Activated CD8-positive, alpha-beta memory T cell treated with anti-CD3 and anti-CD28 coated beads for 4 hours (primary cell): ENCODE results near the gene DUSP16.

Experiments
- DNase-seq, 2 donors: peaks; one replicate each; pipeline ENCODE4 v3.0.0-alpha.2; 2020; ENCODE audit warnings: low read depth in 2 of 2

DUSP16 gene

DNA sequence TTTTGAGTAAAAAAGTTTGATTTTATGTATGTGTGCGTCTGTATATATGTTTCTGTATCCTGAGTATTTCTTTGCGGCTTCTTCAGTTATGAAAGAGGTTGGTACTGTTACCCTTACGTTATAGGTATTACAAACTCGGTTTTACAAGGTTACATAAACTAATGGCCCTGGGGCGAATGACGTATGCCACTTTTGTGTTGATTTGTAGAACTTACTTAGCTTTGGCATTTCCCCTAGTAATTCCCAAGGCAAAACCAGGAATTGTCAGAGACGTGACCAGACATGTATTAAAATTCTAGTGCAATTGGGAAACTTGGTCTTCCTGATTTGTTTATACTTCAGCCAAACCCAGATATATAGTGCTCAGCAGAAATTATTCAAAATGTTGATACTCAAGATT is 93.3 kb downstream of the DUSP16 start:
- no peak for DNase-seq

DNA sequence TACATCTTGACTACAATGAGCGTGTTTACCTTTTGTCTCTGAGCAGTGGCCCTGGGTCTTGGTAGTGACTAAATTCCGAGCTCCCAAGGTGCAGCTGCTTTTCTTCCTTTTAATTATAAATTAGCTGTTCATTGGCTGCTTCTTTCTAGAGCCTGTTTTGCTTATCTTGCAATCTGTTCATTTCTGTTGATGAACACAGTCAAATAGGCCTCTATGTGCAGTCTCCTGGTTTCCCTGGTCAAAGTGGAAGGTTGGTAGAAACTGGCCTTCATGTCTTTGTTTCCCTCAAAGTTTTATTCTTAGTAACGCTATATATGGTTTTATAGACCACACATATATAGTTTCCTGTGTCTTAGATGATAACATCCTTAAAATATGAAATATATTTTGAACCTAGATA is 94.1 kb downstream of the DUSP16 start:
- DNase-seq = no peak

DNA sequence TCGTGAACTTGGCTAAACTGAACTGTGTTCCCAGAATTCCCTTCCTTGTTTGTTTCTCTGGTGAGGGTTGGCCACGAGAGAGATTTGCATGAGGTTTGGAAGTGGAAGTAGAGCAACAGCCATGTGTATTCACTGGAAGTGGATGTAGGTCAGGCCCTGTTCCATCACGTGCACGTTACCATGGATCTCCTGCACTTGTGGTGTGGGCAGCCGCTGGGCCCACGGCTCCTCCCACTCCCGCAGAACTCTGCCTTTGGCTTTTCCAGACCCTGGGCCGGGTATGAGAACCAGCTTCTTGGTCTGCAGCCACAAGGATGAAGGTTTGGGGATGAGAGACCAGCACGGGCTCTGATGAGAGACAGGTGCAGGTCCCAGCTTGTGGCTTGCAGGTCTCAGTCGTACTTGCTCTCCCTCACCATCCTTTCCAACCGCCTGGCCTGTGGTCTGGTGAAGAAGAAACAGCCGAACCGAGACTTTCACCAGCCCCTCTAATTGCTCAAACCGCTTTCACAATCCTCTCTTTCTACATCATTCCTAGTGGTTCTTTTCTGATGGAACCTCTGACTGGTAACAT is 94.9 kb downstream of the DUSP16 start:
- DNase-seq = no peak

DNA sequence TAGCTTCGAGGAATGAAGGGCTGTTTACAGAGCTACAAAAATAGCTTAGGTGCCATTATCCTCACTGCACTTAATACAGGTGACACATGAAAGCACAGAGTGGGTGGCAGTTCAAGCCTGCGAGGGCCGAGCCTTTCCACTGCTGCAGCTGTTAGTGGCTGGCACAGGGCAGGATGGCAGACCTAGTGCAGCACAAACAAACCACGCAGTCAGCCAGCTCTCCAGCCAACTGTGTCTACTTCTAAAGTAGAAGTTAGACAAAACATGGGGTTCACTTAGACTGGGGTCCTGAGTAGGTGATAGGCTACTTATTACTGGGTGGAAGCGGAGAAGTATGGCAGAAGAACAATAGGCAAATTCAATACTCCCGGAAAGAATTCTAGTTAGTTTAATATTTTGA is 95.4 kb downstream of the DUSP16 start:
- peak in 1 of 2 donors; percentile 22 for DNase-seq

DNA sequence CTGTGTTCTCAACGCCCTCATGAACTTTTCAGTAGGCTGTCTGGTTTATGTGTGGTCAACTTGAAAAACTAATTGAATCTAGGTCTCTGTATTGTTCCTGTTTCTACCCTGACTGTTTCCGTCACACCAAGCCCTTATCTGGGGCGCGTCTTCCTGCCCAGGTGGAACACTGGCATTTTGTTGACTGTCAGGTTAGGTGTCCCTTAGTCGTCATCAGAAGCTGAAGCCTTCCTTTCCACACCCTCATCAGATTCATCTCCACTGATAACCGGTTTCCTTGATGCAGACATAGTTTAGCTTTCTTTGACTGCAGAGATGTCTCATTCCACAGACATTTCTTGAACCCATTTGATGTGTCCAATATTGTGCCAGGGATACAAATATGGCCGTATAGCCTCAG is 96.5 kb downstream of the DUSP16 start:
- DNase-seq = no peak

DNA sequence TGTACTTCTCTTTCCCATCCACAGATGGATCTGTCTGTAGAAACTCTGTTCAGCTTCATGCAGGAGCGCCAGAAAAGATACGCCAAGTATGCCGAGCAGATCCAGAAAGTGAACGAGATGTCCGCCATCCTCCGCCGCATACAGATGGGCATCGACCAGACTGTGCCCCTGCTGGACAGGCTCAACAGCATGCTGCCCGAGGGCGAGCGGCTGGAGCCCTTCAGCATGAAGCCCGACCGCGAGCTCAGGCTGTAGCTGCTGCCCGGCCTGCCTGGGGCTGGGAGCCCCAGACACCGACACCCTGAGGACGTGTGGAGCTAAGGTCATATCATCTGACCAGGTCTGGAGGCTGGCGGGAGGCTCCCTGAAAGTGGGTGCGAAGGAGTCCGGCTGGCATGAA is 97.1 kb downstream of the DUSP16 start:
- DNase-seq = no peak

DNA sequence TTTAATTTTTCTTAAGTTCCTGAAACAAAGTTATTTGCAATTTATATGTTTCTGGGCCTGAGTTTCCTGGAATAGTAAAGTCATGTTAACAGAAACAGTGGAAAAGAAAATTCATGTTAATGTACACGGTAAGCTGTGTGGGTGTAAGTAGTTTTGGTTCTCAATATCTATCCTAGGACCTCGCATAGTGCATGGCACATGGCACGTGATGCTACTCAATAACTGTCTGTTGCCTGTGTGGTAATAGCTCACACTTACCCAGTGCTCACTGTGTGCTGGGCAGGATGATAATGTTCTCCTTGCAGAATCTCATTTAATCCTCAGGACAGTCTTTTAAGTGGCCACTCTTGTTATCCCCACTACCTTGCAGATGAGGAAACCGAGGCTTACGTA is 100.7 kb downstream of the DUSP16 start:
- DNase-seq = no peak

DNA sequence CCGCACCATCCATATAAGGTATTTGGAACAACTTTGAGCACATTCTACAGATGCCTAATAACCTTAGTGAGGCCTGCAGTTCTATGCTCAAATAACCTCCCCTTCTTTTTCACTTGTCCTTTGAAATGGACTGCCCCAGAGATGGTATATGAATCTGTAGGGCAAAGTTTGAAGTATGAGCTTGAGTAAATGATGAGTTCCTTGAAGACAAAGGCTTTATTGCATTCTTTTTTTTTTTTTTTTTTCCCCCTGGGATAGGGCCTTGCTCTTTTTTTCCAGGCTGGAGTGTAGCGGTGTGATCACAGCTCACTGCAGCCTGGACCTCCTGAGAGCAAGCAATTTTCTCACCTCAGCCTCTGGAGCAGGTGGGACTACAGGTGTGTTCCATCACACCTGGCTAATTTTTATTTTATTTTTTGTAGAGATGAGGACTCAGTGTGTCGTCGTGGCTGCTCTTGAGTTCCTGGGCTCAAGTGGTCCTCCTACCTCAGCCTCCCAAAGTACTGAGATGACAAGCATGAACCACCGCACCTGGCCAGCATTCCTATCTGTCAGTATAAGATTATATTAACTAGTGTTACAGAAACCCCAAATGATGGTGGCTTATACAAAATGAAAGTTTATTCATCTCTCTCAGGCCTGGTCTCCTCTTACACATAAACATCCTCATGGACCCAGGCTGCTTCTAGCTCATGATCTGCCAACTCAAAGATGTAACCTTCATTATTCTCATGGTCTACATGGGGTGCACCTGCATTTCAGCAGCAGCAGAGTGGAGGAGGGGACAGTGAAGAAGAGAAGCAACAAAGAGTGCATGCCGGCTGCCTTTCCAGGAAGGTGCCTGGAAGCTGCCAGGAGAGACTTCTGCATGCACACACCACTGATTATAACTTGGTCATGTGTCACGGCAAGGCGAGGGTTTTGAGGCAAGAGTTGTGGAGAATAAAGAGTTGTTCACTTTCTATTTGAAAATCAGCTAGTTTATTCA is 101.4 kb downstream of the DUSP16 start:
- no peak for DNase-seq

DNA sequence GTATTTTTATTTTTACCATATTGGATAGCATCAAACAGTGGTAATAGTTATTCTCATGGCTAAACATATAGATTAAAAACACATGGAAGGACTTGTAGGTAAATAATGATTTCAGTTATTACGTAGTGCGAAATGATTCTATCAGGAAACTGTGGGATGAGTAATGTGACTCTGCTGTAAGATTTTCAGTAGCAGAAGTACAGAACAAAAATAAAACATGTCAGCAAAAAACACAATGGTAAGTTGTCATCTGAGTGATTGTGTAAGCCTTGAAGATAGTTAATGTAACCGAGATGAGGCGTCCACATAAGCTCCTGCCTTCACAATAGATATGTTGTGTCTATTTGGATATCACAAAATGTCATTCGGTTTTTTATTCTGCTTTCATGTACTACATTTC is 106.0 kb downstream of the DUSP16 start:
- no peak for DNase-seq

DNA sequence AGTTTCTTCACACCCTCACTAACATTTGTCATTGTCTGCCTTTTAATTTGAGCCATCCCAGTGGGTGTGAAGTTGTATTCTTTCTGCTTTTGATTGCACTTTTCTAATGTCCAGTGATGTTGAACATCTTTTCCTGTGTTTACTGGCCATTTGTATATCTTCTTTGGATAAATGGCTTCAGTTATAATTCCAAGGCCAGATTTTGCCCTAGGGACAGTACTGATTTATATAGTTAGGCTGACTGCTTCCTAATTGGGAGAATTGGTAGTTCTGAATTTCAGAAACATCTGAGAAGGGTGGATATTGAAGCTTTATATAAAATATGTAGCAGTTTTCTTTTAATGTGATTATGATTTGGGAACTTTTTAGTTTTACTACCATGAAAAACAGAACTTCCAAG is 108.3 kb downstream of the DUSP16 start:
- DNase-seq = no peak

DNA sequence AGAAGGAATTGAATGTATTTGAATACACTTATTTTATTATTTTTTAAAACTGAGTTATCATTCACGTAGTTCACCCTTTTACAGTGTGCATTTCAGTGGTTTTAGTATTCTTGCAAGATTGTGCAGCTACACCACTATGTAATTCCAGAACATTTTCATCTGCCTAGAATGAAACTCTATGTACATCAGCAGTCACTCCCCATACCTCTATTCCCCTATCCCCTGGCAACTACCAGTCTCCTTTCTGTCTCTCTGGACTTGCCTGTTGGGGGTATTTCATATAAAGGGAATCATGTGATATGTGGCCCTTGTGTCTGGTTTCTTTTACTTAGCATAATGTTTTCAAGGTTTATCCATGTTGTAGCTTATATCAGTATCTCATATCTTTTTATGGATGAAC is 109.0 kb downstream of the DUSP16 start:
- no peak for DNase-seq

DNA sequence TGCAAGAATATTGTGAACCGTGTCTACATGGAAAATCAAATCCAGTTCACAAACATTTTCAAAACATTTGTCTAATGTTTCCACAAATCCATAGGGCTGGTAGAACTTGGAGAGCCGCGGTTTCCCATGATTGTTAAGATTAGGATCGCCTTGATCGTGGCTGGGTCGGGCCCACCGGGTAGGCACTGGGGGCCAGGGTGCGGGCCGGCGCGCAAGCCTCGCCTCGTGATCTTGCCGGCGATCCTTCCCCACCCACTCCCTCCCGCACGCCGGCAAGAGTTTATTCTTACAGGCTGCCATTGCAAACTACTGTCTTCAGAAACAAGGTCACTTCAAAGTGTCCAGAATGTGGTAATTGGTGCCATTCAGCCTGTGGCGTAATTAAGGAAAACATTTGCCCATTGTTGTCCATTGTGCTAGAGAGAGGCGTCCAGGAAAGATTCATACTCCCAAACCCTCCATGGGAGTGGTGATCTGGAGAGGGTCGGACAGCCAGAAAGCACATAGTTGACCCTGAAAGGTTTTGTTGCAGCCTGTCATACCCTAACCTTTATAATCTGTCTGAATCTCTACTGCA is 110.2 kb downstream of the DUSP16 start:
- DNase-seq = no peak

DNA sequence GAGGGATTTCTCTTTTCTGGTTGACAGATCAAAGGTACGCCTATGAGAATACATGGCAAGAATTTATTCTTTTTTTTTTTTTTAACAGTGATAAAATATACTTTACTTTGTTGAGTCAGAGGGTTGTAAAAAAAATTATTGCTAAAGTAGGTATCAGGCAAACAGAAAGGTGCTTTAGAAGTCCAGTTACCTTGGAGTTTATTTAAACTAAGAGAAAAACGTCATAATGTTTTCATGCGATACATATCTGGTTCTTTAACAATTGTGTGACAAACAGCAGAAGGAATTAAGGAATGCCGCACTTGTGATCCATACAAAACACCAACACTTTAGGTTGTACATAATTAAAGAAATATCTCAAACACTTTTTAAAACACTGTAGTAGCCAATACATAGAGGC is 111.6 kb downstream of the DUSP16 start:
- DNase-seq = no peak

DNA sequence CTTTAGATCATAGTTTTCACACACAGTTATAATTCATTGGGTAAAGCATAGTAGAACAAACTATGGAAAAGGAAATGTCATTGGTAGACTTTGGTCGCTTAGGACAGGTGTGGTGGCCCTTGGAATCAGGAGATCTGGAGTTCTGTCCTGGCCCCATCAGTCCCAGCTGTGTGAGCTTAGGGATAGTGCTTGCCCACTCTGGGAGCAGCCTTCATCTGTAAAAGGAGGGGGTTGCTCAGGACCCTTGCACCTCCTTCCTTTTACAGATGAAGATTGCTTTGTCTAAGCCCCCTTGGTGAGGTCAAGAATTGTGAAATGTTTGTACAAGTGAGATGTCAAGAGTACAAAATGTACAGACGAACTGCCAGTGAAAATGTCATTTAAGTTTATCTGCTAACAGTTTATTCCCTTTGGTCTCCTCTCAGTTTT is 112.6 kb downstream of the DUSP16 start:
- no peak for DNase-seq

DNA sequence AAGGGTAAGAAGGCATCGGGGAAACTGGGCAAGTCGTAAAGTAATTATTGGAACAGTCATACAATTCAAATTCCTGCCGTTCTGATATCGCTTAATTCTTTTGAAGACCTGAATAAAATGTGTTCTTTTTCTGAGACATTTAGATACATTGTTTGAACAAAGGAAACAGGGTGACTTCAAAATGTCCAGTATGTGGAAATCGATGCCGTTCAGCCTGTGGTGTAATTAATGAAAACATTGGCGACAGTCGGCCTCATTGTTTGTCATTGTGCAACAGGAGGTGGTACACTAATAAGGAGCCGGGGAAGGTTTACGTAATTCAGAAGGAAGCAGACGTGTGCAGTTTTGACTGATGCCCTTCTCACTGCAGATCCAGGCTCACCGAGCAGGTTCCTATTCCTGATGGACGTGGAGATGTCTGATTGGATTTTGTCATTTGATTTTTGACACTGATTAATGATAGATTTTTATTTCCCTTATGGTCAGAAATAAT is 113.1 kb downstream of the DUSP16 start:
- no peak for DNase-seq

DNA sequence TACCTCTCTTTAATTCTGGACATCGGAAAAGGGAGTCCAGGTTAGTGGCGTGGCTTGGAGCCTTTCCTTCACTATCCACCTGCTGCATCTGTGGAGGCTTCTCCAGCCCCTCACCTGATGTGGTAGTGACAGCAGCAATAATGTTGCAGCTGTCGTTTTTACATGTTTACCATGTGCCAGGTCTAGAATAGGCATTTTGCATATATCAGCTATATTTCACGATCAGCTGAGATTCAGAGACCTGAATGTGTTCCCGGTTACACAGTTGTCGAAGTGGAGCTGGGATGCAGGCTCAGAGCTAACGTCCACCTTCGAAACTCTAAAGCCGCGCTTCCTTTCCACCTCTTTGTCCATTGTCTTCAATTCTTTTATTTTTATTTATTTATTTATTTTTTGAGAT is 114.8 kb downstream of the DUSP16 start:
- DNase-seq = no peak

DNA sequence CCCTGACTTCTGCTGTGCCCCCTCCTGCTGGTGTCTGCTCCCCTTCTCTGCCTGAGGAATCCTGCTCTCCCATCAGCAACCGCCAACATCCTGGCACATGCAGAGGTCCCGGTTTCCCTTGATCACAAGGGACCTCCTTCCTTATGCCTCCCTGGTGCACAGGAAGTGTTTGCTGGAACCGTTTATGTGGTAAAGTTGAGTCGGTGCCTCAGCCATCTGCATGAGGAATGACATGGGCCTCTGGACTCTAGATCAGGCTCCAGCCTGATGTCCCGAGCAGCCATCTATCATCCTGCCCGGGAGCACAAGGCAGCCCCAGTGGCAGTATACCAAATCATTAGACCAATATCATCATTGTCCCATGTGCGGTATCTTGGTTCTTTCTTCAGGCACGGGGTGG is 115.4 kb downstream of the DUSP16 start:
- DNase-seq = no peak

DNA sequence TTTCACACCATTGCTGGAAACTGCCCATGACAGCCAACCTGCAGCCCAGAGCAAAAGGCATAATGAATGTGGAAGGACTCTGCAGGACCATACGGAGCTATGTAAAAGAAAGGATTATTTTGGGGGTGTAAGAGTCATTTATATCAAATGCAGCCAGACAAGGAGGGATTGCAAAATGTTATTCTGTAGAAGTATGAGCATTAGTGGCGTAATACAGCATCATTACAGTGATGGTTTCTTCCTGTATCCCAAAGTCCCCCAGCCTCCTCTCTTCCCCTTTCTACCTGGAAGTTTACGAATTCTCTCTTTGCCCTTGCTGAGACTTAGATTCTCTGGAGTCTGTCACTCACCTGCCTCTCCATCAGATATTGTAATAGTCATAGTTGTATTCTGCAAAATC is 115.9 kb downstream of the DUSP16 start:
- DNase-seq = no peak

DNA sequence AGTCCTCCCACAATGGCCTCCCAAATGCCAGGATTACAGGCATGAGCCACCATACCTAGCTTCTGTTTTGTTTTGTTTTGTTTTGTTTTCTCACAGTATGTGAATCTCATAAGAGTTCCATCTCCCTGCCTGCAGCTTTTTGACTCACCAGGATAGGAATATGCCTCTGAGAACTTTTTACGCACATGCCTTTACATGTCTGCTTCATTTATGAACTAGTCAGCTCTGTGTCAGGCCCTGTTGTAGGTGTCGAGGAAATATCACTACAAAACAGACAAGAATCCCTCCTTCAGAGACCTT is 116.8 kb downstream of the DUSP16 start:
- DNase-seq = no peak

DNA sequence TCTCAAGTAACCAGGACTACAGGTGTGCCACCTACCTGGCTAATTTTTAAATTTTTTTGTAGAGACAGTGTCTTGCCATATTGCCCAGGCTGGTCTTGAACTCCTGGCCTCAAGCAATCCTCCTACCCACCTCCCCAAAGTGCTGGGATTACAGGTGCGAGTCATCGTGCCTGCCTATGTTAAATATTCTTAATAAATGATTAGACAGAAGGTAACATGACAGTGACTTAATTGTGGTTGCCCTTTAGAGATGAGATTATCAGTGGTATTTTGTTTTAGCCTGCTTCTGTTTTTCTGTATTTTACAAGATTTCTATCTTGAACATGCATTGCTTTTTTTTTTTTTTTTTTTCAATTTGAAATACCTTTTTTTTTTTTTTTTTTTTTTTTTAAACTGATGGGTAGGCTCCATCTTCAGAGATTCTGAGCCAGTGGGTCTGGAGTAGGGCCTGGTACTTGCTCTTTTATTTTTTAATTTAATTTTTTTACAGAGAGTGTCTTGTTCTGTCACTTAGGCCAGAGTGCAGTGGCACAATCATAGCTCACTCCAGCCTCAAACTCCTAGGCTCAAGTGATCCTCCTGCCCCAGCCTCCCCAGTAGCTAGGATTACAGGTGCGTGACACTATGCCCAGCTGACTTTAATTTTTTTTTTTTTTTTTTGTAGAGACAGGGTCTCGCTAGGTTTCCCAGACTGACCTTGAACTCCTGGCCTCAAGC is 117.3 kb downstream of the DUSP16 start:
- DNase-seq = no peak

DNA sequence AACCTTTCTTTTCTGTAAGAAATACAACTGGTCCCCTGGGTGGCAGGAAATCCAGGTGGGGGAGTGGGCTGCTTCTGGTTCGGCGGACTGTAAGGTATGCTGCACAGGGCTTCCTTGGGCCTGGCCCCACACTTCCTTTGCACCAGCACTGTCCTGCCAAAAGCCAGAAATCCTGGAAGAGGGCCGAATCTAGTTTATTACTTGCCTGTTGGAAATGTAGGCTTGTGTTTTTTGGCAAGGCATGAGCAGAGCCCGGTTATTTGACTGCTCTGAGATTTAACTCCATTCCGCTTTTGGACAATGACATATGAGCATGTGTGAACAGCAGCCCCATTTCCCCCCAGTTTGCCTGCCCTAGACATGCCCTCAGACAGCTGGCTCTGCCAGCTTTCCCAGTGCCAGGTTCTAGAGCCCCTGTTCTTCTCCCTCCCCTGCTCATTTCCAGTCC is 119.2 kb downstream of the DUSP16 start:
- no peak for DNase-seq

DNA sequence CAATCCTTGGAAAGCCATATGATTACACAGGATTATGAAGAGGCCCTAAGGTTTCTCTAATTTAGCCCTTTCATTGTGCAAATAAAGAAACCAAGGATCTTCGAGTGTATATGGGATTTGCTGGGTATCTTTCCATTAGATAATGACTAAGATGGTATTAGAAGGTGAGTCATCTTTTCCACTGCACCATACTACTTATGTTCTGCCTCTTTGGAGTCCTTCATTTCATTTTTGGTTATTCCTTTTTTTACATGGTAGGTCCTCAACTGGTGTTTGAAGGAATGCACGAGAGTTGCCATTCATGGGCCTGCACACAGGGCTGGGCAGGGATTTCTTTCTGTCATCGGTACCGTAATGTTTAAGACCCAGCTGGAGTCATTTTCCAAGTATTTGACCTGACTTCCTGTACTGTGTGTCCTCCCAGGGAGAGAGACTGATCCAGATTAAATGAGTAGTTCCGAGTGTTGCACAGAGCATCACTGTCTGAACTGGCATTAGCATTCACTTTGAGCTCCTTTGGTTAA is 120.1 kb downstream of the DUSP16 start:
- DNase-seq = no peak
